ENCODE measurements around the gene KLHL29. TPM values are rescaled to one million over a fixed set of nuclear protein-coding genes. Genes with fewer than 3 reads are reported as not detected.

The KLHL29 gene
- total and polyA plus RNA-seq, 2 experiments from 2014 or later = 5.6 to 11.0 TPM

- Histone ChIP-seq H3K4me3 (no peak overlapping the region), H3K27ac (no peak overlapping the region), H3K27me3 (peaks cover 6% of the 10 kb centered on the region), H3K9me3 (ENCODE audit: low read depth) (no peaks in the 10 kb centered on the region), H3K4me1 (ENCODE audit: low read depth) (peaks cover 2% of the 10 kb centered on the region), H3K36me3 (no peaks in the 10 kb centered on the region)
- DNase-seq (ENCODE audit: low read depth in 1 of 2, low spot score in 1 of 2) = peak in 1 of 2 donors; percentile 71
- TF ChIP-seq CTCF (IDR thresholded peaks at IDR 0.05; ENCODE audit: low read depth, low read length) = no peak
Measured at GRCh38 chr2:23554054-23554697, 169.2 kb downstream of the KLHL29 start.

GRCh38 chr2:23555944-23556343 lies 171.0 kb downstream of the KLHL29 start:
- Histone ChIP-seq H3K9me3 (ENCODE audit: low read depth) (no peaks in the 10 kb centered on the region), H3K36me3 (no peaks in the 10 kb centered on the region), H3K4me1 (ENCODE audit: low read depth) (no peaks in the 10 kb centered on the region), H3K27me3 (peaks cover under 1% of the 10 kb centered on the region), H3K27ac (no peak overlapping the region), H3K4me3 (no peak overlapping the region)
- DNase-seq (ENCODE audit: low read depth in 1 of 2, low spot score in 1 of 2) = no peak
- TF ChIP-seq CTCF (IDR thresholded peaks at IDR 0.05; ENCODE audit: low read depth, low read length) = no peak

- Histone ChIP-seq H3K27me3 (no peaks in the 10 kb centered on the region), H3K9me3 (ENCODE audit: low read depth) (no peaks in the 10 kb centered on the region), H3K4me1 (ENCODE audit: low read depth) (no peaks in the 10 kb centered on the region), H3K27ac (no peak overlapping the region), H3K4me3 (no peak overlapping the region), H3K36me3 (no peaks in the 10 kb centered on the region)
- DNase-seq (ENCODE audit: low read depth in 1 of 2, low spot score in 1 of 2) = no peak
- no peak for TF ChIP-seq CTCF (IDR thresholded peaks at IDR 0.05; ENCODE audit: low read depth, low read length)
Measured at GRCh38 chr2:23556929-23557328, 171.9 kb downstream of the KLHL29 start.

- H3K9me3 ChIP-seq (ENCODE audit: low read depth) = no peaks in the 10 kb centered on the region
- no peaks in the 10 kb centered on the region for H3K27me3 ChIP-seq
- no peak for TF ChIP-seq CTCF (IDR thresholded peaks at IDR 0.05; ENCODE audit: low read depth, low read length)
- no peak overlapping the region for H3K4me3 ChIP-seq
- no peak for DNase-seq (ENCODE audit: low read depth in 1 of 2, low spot score in 1 of 2)
- H3K36me3 ChIP-seq = no peaks in the 10 kb centered on the region
- H3K4me1 ChIP-seq (ENCODE audit: low read depth) = no peaks in the 10 kb centered on the region
- no peak overlapping the region for H3K27ac ChIP-seq
Measured at GRCh38 chr2:23557455-23557854, 172.5 kb downstream of the KLHL29 start.

GRCh38 chr2:23559561-23560239 lies 174.7 kb downstream of the KLHL29 start:
- DNase-seq (ENCODE audit: low read depth in 1 of 2, low spot score in 1 of 2) = no peak
- H3K27me3 ChIP-seq = no peaks in the 10 kb centered on the region
- H3K36me3 ChIP-seq = no peaks in the 10 kb centered on the region
- no peaks in the 10 kb centered on the region for H3K9me3 ChIP-seq (ENCODE audit: low read depth)
- H3K4me1 ChIP-seq (ENCODE audit: low read depth) = no peaks in the 10 kb centered on the region
- H3K27ac ChIP-seq = no peak overlapping the region
- no peak overlapping the region for H3K4me3 ChIP-seq
- no peak for TF ChIP-seq CTCF (IDR thresholded peaks at IDR 0.05; ENCODE audit: low read depth, low read length)
